Measurements from ENCODE around the gene CAD. TPM values are rescaled to one million over a fixed set of nuclear protein-coding genes. Genes with fewer than 3 reads are reported as not detected.
"Not testable (repeated sequence)": the region's sequence is repeated elsewhere in the genome, so short reads cannot be mapped to it uniquely, and the experiment has no call there.

CAD gene
- total RNA-seq, 1 donor from 2014 or later = 65.8 TPM

- no peak for TF ChIP-seq CTCF (conservative IDR thresholded peaks at IDR 0.05; ENCODE audit: low read depth, low read length)
- no peak overlapping the region for H3K4me3 ChIP-seq (ENCODE audit: low read depth, low read length)
- DNase-seq (ENCODE audit: low read depth) = no peak
Observed at GRCh38 chr2:27186613-27187345, 30.4 kb upstream of the CAD start.

- TF ChIP-seq CTCF (conservative IDR thresholded peaks at IDR 0.05; ENCODE audit: low read depth, low read length) = no peak
Observed at GRCh38 chr2:27189989-27190388, 27.2 kb upstream of the CAD start.

GRCh38 chr2:27191070-27191829, 25.9 kb upstream of the CAD start:
- peak; percentile 71 for TF ChIP-seq CTCF (conservative IDR thresholded peaks at IDR 0.05; ENCODE audit: low read depth, low read length)
- no peak for DNase-seq (ENCODE audit: low read depth)
- no peak overlapping the region for H3K4me3 ChIP-seq (ENCODE audit: low read depth, low read length)

More at GRCh38 chr2:27189989-27190388, 27.2 kb upstream of the CAD start:
- DNase-seq (ENCODE audit: low read depth) = no peak
- H3K4me3 ChIP-seq (ENCODE audit: low read depth, low read length) = no peak overlapping the region

- H3K4me3 ChIP-seq (ENCODE audit: low read depth, low read length) = no peak overlapping the region
- no peak for TF ChIP-seq CTCF (conservative IDR thresholded peaks at IDR 0.05; ENCODE audit: low read depth, low read length)
- DNase-seq (ENCODE audit: low read depth) = peak; percentile 72
Observed at GRCh38 chr2:27194538-27195354, 22.4 kb upstream of the CAD start.

- not testable (repeated sequence) for DNase-seq (ENCODE audit: low read depth); H3K4me3 ChIP-seq (ENCODE audit: low read depth, low read length)
Observed at GRCh38 chr2:27195799-27196198, 21.4 kb upstream of the CAD start.

- H3K4me3 ChIP-seq (ENCODE audit: low read depth, low read length); DNase-seq (ENCODE audit: low read depth): not testable (repeated sequence)
Observed at GRCh38 chr2:27198068-27198467, 19.1 kb upstream of the CAD start.

GRCh38 chr2:27198627-27199026, 18.5 kb upstream of the CAD start:
- TF ChIP-seq CTCF (conservative IDR thresholded peaks at IDR 0.05; ENCODE audit: low read depth, low read length) = no peak
- DNase-seq (ENCODE audit: low read depth) = no peak
- H3K4me3 ChIP-seq (ENCODE audit: low read depth, low read length) = no peak overlapping the region

All from epithelial cell of proximal tubule (primary cell).